AG09309 (cell line): ENCODE results near the gene DMXL2.

Experiments
- DNase-seq: peaks from one replicate; pipeline ENCODE4 v3.0.0-alpha.2; 2010; ENCODE audit warnings: low read depth
- H3K4me3 ChIP-seq: 2 replicates; pipeline ENCODE4 v1.5.1; 2011; ENCODE audit warnings: mild to moderate bottlenecking, low read depth, low read length, moderate library complexity; ENCODE audit not compliant: control insufficient read depth
- TF ChIP-seq, protein P1 (sequence below): IDR thresholded peaks from 2 replicates; pipeline ENCODE4 v1.5.1; 2011; ENCODE audit warnings: mild to moderate bottlenecking, low read depth, low read length, inconsistent platforms; ENCODE audit not compliant: insufficient read depth, control insufficient read depth; ENCODE audit errors: missing control alignments

DMXL2 gene

GRCh38 chr15:51558876-51559275 is 63.7 kb downstream of the DMXL2 start:
- no peak for DNase-seq
- no peak overlapping the region for H3K4me3 ChIP-seq
- TF ChIP-seq, protein P1, sequence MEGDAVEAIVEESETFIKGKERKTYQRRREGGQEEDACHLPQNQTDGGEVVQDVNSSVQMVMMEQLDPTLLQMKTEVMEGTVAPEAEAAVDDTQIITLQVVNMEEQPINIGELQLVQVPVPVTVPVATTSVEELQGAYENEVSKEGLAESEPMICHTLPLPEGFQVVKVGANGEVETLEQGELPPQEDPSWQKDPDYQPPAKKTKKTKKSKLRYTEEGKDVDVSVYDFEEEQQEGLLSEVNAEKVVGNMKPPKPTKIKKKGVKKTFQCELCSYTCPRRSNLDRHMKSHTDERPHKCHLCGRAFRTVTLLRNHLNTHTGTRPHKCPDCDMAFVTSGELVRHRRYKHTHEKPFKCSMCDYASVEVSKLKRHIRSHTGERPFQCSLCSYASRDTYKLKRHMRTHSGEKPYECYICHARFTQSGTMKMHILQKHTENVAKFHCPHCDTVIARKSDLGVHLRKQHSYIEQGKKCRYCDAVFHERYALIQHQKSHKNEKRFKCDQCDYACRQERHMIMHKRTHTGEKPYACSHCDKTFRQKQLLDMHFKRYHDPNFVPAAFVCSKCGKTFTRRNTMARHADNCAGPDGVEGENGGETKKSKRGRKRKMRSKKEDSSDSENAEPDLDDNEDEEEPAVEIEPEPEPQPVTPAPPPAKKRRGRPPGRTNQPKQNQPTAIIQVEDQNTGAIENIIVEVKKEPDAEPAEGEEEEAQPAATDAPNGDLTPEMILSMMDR = no peak

DNA sequence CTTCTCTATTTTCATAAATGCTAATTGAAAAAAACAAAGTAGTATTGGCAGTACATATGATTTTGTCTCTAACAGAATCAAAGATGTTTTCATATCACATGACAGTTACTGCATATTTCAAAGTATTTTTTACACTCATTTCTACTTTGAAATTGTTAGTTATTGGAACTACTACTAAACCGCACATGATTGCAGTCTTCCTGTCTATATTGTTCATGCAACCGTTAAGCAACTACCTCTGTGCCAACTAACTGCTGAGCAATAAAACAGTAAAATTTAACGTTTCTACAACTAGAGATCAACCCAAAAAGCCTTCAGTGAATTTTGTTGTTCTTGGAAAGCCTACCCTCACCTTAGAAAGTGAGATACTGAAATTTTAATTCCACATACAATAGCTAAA is 64.2 kb downstream of the DMXL2 start:
- no peak for DNase-seq
- TF ChIP-seq, protein P1 = no peak
- H3K4me3 ChIP-seq = no peak overlapping the region

- no peak for DNase-seq
- TF ChIP-seq, protein P1 = no peak
- H3K4me3 ChIP-seq = no peak overlapping the region
Measured at GRCh38 chr15:51550841-51551240, 71.7 kb downstream of the DMXL2 start.

DNA sequence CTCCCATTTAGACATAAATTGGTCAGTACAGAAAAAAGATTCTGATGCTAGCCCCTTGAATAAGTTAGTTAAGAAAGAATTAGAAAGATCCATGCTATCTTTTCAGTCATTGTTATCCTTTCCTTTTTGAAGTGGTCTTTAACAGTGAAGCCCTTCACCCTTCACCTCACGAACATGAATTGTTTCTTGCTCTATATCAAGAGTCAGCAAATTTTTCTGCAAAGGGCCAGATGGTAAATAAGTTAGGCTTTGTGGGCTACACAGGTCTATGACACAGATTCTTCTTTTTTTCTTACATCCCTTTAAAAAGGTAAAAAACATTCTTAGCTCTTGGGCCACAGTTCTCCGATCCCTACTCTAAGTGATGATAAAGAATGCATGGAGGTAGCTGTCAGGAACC is 74.9 kb downstream of the DMXL2 start:
- TF ChIP-seq, protein P1 = no peak
- H3K4me3 ChIP-seq = no peak overlapping the region
- no peak for DNase-seq

- TF ChIP-seq, protein P1 = peak; percentile 69
- DNase-seq = no peak
- H3K4me3 ChIP-seq = no peak overlapping the region
Measured at GRCh38 chr15:51536965-51537574, 85.5 kb downstream of the DMXL2 start.

DNA sequence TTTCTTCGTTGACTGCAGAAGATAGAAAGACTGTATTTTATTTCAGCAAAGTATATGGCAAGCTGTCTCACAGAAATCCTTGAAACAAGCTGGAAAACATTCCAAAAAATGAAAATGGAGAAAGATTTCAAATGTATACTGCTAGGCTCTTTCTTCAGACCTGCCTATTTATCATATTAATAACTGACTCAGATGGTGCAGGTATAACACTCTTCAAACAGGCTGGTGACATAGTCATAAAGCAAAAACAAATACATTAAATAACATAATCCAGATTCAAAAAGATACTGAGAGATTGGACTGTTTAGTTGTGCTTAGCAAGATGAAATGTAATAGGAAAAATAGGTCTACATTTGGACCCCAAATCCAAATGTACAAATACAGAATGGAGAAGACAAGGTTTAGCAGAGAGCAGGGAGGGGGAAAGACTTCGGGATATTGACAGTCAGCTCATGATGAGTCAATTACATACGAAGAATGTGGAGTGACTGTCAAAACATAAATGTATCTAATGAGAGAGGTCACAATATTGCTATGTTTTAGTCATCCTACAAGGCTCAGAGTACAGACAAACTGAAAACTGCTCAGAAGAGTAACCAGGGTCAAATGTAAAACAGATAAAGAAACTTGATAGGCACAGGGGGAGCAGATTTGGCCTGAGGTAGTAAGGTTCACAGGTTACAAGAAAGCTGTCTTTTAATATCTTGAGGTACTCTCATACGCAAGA is 88.7 kb downstream of the DMXL2 start:
- no peak for DNase-seq
- no peak overlapping the region for H3K4me3 ChIP-seq
- TF ChIP-seq, protein P1 = no peak
